ENCODE measurements around the gene SPATA13.

DNA sequence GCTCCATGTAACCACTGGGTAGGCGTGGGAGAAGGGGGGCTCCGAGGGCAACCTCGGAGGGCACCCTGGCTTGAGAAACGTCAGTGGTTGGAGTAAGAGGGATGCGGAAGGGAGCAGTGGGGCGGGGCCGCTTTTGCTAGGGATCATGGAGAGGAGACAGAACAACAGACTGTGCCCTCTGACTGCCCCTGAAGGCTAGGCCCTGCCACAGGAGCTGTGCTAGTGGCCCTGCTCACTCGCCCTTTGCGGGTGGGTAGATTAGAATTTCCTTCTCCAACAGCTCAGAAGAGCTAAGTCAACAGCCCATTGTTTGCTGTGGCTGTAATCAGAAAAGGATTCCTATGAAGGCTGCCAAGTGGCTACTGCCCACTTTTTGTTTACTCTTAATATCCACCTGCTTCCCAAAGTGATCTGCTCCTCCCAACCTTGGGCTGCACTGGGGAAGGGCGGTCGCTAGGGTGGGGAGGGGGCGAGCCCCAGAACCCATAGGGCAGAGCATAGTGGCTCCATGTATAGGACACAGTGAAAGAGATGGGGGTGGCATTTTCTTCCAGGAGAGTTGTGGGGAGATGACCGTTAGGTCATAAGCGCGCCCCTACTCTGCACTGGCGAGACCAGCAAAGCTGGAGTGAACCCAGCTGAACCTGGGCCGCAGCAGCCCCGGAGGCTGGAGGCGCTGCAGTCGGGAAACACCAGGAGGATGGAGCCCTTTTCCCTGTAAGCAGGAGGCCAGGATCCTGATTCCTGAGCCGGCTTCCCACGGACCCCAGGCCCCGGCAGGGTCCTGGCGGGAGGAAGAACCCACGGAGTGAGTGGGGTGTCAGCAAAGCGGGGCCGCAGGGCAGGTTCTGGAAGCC is 146.9 kb downstream of the SPATA13 start:
- TF ChIP-seq, protein P1, sequence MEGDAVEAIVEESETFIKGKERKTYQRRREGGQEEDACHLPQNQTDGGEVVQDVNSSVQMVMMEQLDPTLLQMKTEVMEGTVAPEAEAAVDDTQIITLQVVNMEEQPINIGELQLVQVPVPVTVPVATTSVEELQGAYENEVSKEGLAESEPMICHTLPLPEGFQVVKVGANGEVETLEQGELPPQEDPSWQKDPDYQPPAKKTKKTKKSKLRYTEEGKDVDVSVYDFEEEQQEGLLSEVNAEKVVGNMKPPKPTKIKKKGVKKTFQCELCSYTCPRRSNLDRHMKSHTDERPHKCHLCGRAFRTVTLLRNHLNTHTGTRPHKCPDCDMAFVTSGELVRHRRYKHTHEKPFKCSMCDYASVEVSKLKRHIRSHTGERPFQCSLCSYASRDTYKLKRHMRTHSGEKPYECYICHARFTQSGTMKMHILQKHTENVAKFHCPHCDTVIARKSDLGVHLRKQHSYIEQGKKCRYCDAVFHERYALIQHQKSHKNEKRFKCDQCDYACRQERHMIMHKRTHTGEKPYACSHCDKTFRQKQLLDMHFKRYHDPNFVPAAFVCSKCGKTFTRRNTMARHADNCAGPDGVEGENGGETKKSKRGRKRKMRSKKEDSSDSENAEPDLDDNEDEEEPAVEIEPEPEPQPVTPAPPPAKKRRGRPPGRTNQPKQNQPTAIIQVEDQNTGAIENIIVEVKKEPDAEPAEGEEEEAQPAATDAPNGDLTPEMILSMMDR (IDR thresholded peaks at IDR 0.05), result no peak
- no peak for TF ChIP-seq POLR2A (IDR thresholded peaks at IDR 0.05)
